Stomach (tissue), 9 donors: ENCODE data around the gene CTH. TPM values are rescaled to one million over a fixed set of nuclear protein-coding genes. Genes with fewer than 3 reads are reported as not detected.

Experiments used
- DNase-seq, 2 donors: peaks; one replicate each; pipeline versions ENCODE4 v3.0.0 to v3.0.0-alpha.2; 2013 to 2019
- H3K27ac ChIP-seq, 5 donors: fragments of 200-600 bp in 4 of 5; sonication (generic) in 4 of 5; one replicate each; pipeline ENCODE4 v1.5.1; 2013 to 2019; ENCODE audit warnings: mild to moderate bottlenecking in 1 of 5, moderate library complexity in 1 of 5
- H3K27me3 ChIP-seq, 3 donors: fragments of 200-600 bp; sonication (generic); one replicate each; pipeline ENCODE4 v1.5.1; 2017 to 2019; ENCODE audit warnings: mixed run types in 1 of 3
- H3K36me3 ChIP-seq, 4 donors: fragments of 200-600 bp; sonication (generic); 1 replicate in 3 of 4; 2 replicates in 1 of 4; pipeline ENCODE4 v1.5.1; 2016 to 2019
- H3K4me1 ChIP-seq, 4 donors: fragments of 200-600 bp; sonication (generic); one replicate each; pipeline ENCODE4 v1.5.1; 2016 to 2019
- H3K4me3 ChIP-seq, 4 donors: fragments of 200-600 bp; sonication (generic) in 3 of 4; one replicate each; pipeline ENCODE4 v1.5.1; 2016 to 2019; ENCODE audit warnings: mild to moderate bottlenecking in 1 of 4
- H3K9me3 ChIP-seq, 4 donors: fragments of 200-600 bp; sonication (generic); one replicate each; pipeline ENCODE4 v1.5.1; 2016 to 2019
- CTCF ChIP-seq, 7 experiments: fragments of 450-650 bp in 4 of 7; fragments of 200-600 bp in 3 of 7; sonication (generic) in 3 of 7; IDR thresholded peaks; one replicate each; pipeline ENCODE4 v1.5.1; 2016 to 2019; ENCODE audit warnings: antibody characterized with exemption in 7 of 7, control low read depth in 2 of 7, mild to moderate bottlenecking in 1 of 7
- EP300 ChIP-seq: sonication (generic); formaldehyde crosslinking; IDR thresholded peaks from one replicate; pipeline ENCODE4 v1.6.1; 2017; ENCODE audit warnings: antibody characterized with exemption
- POLR2A ChIP-seq, 4 donors: fragments of 450-650 bp; IDR thresholded peaks; one replicate each; pipeline ENCODE4 v1.6.1; 2016; ENCODE audit warnings: antibody characterized with exemption in 4 of 4, control low read depth in 2 of 4, mild to moderate bottlenecking in 1 of 4, moderate library complexity in 1 of 4
- POLR2AphosphoS5 ChIP-seq, 3 donors: sonication (generic); formaldehyde crosslinking; IDR thresholded peaks; one replicate each; pipeline ENCODE4 v1.6.1; 2016; ENCODE audit warnings: antibody characterized with exemption in 3 of 3
- WGBS, 5 donors: extraction: QIAGEN DNeasy Blood & Tissue Kit in 3 of 5; methylation state at CpG; one replicate each; pipeline versions ENCODE4 v1.1.5 to v1.1.7; 2013 to 2018; 5-methylcytosine and 5-hydroxymethylcytosine counted together
- intact Hi-C: fragments of 100-400 bp; cut with DNase I; formaldehyde crosslinking; loops from one replicate; pipeline ENCODE4 v1.15.1; 2023; ENCODE audit warnings: low total_unique reads
- polyA plus RNA-seq, 3 donors: library from polyadenylated mRNA; stranded (reverse); fragments of 200-250 nt; gene quantifications; one replicate each; pipeline ENCODE4 v1.2.3, GENCODE V29; 2013
- total RNA-seq, 5 donors: library from RNA; depleted of rRNA; stranded (reverse); fragments of >200 nt; gene quantifications; one replicate each; pipeline versions ENCODE4 v1.1.0 to v1.2.3, GENCODE V29; 2014 to 2016
- donor health status: healthy with polysubstance abuse.
- donor health status: Bipolar disorder and iron deficiency.
- donor health status: healthy.

CTH gene
- total and polyA plus RNA-seq, 8 donors = 0.89 to 16.9 (median 5.6) TPM

- no peak for DNase-seq
- H3K27me3 ChIP-seq = no peaks in the 10 kb centered on the region
- H3K27ac ChIP-seq = no peak overlapping the region
- no peaks in the 10 kb centered on the region for H3K4me1 ChIP-seq
- 68 to 93% (median 87%) methylated on average over 1 of the region's 1 CpG for WGBS, 5 donors
- no peaks in the 10 kb centered on the region for H3K9me3 ChIP-seq
- TF ChIP-seq POLR2AphosphoS5 (IDR thresholded peaks at IDR 0.05) = no peak
- TF ChIP-seq POLR2A (IDR thresholded peaks at IDR 0.05) = no peak
- TF ChIP-seq EP300 = no peak
- TF ChIP-seq CTCF (IDR thresholded peaks at IDR 0.05) = no peak
- H3K36me3 ChIP-seq = no peaks in the 10 kb centered on the region
- intact Hi-C loops = no loop called here
- no peak overlapping the region for H3K4me3 ChIP-seq
Measured at GRCh38 chr1:70401974-70402373, 9.1 kb upstream of the CTH start.

- Histone ChIP-seq H3K36me3 (no peaks in the 10 kb centered on the region), H3K27me3 (no peaks in the 10 kb centered on the region), H3K9me3 (no peaks in the 10 kb centered on the region), H3K27ac (no peak overlapping the region), H3K4me3 (no peak overlapping the region), H3K4me1 (no peaks in the 10 kb centered on the region)
- intact Hi-C loops = no loop called here
- no peak for DNase-seq
- TF ChIP-seq POLR2AphosphoS5 (IDR thresholded peaks at IDR 0.05) (no peak), CTCF (IDR thresholded peaks at IDR 0.05) (no peak), EP300 (no peak), POLR2A (IDR thresholded peaks at IDR 0.05) (no peak)
- WGBS, 5 donors = 83 to 92% (median 88%) methylated on average over 2 of the region's 2 CpGs
Measured at GRCh38 chr1:70403759-70404158, 7.3 kb upstream of the CTH start.

GRCh38 chr1:70405780-70406416 lies 5.2 kb upstream of the CTH start:
- 75 to 82% (median 79%) methylated on average over 12 of the region's 12 CpGs for WGBS, 5 donors
- Histone ChIP-seq H3K9me3 (no peaks in the 10 kb centered on the region), H3K4me3 (no peak overlapping the region), H3K36me3 (no peaks in the 10 kb centered on the region), H3K27ac (no peak overlapping the region), H3K27me3 (no peaks in the 10 kb centered on the region), H3K4me1 (peaks cover 3 to 7% (median 6%) of the 10 kb centered on the region in 4 donors)
- no peak for DNase-seq
- intact Hi-C loops = no loop called here
- no peak for TF ChIP-seq POLR2AphosphoS5 (IDR thresholded peaks at IDR 0.05)
- no peak for TF ChIP-seq POLR2A (IDR thresholded peaks at IDR 0.05)
- no peak for TF ChIP-seq EP300
- TF ChIP-seq CTCF (IDR thresholded peaks at IDR 0.05) = no peak

GRCh38 chr1:70409136-70409535 lies 1.9 kb upstream of the CTH start:
- Histone ChIP-seq H3K9me3 (no peaks in the 10 kb centered on the region), H3K36me3 (no peaks in the 10 kb centered on the region), H3K27me3 (no peaks in the 10 kb centered on the region), H3K27ac (no peak overlapping the region), H3K4me3 (no peak overlapping the region), H3K4me1 (peaks cover 5 to 31% (median 19%) of the 10 kb centered on the region in 4 donors)
- DNase-seq = no peak
- intact Hi-C loops = no loop called here
- 86 to 98% (median 94%) methylated on average over 2 of the region's 2 CpGs for WGBS, 5 donors
- TF ChIP-seq POLR2A (IDR thresholded peaks at IDR 0.05) (no peak), CTCF (IDR thresholded peaks at IDR 0.05) (no peak), EP300 (no peak), POLR2AphosphoS5 (IDR thresholded peaks at IDR 0.05) (no peak)
